Activated naive CD8-positive, alpha-beta T cell (primary cell): ENCODE results near the gene RBM45.
A peak's percentile ranks its signal among the peaks of the same experiment; 100 is the strongest.
"Not testable (repeated sequence)": the region's sequence is repeated elsewhere in the genome, so short reads cannot be mapped to it uniquely, and the experiment has no call there.

Experiments
- H3K27ac Mint-ChIP-seq: one replicate; pipeline ENCODE4 v1.8.0; 2021; ENCODE audit warnings: mixed read lengths
- H3K27me3 Mint-ChIP-seq: one replicate; pipeline ENCODE4 v1.8.0; 2021; ENCODE audit warnings: mixed read lengths
- H3K36me3 Mint-ChIP-seq: one replicate; pipeline ENCODE4 v1.8.0; 2021; ENCODE audit warnings: mixed read lengths
- H3K4me1 Mint-ChIP-seq: one replicate; pipeline ENCODE4 v1.8.0; 2021; ENCODE audit warnings: low read depth, mixed read lengths
- H3K4me3 Mint-ChIP-seq: one replicate; pipeline ENCODE4 v1.8.0; 2021; ENCODE audit warnings: mild to moderate bottlenecking, mixed read lengths
- H3K9me3 Mint-ChIP-seq: one replicate; pipeline ENCODE4 v1.8.0; 2021; ENCODE audit warnings: low read depth, mixed read lengths

The RBM45 gene, protein sequence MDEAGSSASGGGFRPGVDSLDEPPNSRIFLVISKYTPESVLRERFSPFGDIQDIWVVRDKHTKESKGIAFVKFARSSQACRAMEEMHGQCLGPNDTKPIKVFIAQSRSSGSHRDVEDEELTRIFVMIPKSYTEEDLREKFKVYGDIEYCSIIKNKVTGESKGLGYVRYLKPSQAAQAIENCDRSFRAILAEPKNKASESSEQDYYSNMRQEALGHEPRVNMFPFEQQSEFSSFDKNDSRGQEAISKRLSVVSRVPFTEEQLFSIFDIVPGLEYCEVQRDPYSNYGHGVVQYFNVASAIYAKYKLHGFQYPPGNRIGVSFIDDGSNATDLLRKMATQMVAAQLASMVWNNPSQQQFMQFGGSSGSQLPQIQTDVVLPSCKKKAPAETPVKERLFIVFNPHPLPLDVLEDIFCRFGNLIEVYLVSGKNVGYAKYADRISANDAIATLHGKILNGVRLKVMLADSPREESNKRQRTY

GRCh38 chr2:178112202-178113152, at the start of gene RBM45:
Gene RBM45, plus strand, starts transcription at chr2:178112437. Its CDS starts 110 bp downstream, at chr2:178112547.
- Mint-ChIP-seq H3K27me3 (no peaks in the 10 kb centered on the region), H3K9me3 (no peaks in the 10 kb centered on the region), H3K4me3 (peak within 1 kb of the TSS; percentile 94), H3K27ac (peak within 1 kb of the TSS; percentile 89), H3K4me1 (peaks cover 42% of the 10 kb centered on the region), H3K36me3 (no peaks in the 10 kb centered on the region)

DNA sequence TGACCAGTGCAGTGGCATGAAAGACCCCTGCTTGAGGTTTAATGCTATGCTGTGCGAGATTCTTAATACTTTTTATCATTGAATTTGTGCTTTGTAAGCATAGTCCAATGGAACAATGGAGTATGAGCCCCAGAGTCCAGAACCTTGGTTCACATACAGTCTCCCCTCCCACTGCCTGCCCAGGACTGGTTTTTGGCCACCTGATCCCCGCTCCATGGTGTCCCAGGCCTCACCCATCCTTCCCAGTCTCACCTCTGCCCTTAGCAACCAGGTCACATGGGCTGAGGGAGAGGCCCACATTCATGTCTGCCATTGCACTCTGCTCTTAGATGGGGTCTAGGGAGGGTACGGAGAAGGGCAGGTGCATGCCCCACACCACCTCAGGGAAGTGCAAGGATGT, 45.9 kb upstream of the RBM45 start:
- Mint-ChIP-seq H3K36me3 (no peaks in the 10 kb centered on the region), H3K9me3 (no peaks in the 10 kb centered on the region), H3K27ac (no peak overlapping the region), H3K27me3 (peaks cover 24% of the 10 kb centered on the region), H3K4me3 (no peak overlapping the region), H3K4me1 (no peaks in the 10 kb centered on the region)

DNA sequence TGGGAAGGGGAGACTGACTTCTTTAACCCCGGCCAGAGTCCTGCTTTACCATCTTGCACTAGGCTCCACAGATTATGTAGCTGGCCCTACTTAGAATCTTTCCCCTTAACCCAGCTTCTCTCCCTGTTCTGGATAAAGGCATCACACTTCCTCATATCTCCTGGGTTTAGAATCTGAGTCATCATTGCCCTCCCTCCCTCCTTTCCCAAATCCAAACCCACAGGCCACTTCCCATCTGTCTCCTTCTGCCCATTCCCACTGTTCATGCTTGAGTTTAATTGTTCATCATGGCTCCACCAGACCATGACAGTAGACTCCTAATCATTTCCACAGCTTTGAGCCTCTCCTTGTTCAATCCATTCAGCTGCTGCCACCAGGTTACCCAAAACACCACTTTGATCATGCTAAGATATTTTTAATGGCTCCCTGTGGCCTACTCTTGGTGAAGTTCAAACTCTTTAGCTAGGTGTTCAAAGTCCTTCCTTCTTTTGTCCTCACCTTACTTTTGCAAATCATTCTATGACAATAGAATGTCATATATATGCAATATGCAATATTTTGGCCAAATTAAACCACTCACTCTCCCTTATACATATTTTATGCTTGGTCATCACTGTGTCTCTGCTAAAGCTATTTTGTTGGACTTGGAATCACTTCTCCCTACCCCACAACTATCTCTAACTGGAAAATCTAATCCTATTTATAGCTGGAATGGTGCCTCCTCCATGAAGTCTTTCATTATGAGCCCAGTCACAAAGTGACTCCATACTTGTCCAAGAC, 45.2 kb upstream of the RBM45 start:
- Mint-ChIP-seq H3K27me3 (peaks cover 25% of the 10 kb centered on the region), H3K27ac (no peak overlapping the region), H3K4me1 (no peaks in the 10 kb centered on the region), H3K9me3 (no peaks in the 10 kb centered on the region), H3K4me3 (no peak overlapping the region), H3K36me3 (no peaks in the 10 kb centered on the region)

- H3K36me3 Mint-ChIP-seq = no peaks in the 10 kb centered on the region
- peaks cover 32% of the 10 kb centered on the region for H3K27me3 Mint-ChIP-seq
- H3K27ac Mint-ChIP-seq = no peak overlapping the region
- peaks cover 5% of the 10 kb centered on the region for H3K4me1 Mint-ChIP-seq
- H3K4me3 Mint-ChIP-seq = no peak overlapping the region
- no peaks in the 10 kb centered on the region for H3K9me3 Mint-ChIP-seq
These were observed 43.3 kb upstream of the RBM45 start for GRCh38 chr2:178068823-178069454.

DNA sequence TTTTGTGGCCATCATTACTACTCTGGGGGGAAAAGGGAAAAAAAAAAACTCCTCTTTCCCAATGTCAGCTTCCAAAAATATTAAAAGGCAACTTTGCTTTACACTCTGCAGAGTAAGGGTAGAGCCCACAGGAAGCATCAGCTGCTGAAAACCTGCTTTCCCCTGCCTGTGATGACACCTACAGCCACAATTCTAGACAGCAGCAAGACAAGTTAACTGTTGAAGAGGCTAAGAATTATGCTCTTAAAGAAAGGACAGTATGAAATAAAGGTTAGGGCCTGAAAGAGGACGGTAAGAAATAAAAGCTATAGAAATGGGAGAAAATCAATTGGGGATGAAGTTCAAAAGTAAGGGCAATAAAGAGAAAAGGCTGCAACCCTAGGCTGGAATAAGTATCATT, 42.7 kb upstream of the RBM45 start:
- H3K4me3 Mint-ChIP-seq = no peak overlapping the region
- peaks cover 36% of the 10 kb centered on the region for H3K27me3 Mint-ChIP-seq
- H3K4me1 Mint-ChIP-seq = peaks cover 5% of the 10 kb centered on the region
- H3K36me3 Mint-ChIP-seq = no peaks in the 10 kb centered on the region
- no peak overlapping the region for H3K27ac Mint-ChIP-seq
- no peaks in the 10 kb centered on the region for H3K9me3 Mint-ChIP-seq

DNA sequence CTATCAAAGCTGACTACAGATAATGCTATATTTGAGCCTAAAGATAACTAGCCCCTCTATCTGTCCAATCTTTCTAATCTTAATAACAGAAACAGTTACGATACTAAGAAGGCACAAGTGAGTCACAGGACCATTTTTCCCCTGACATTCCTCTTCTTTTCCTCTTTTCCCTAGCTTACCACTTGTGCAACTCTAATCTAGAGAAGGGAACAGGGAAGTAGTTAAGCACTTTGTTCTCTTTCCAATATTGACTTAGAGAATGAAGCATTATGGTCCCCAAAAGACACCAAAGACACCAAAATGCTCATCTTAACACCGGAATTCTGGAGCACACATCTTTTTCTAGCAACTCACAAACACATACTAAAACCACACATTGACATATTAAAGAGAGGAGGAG, 41.4 kb upstream of the RBM45 start:
- Mint-ChIP-seq H3K4me1 (peaks cover 5% of the 10 kb centered on the region), H3K27ac (no peak overlapping the region), H3K27me3 (peaks cover 42% of the 10 kb centered on the region), H3K9me3 (no peaks in the 10 kb centered on the region), H3K36me3 (no peaks in the 10 kb centered on the region), H3K4me3 (no peak overlapping the region)

- no peaks in the 10 kb centered on the region for H3K9me3 Mint-ChIP-seq
- peaks cover 5% of the 10 kb centered on the region for H3K4me1 Mint-ChIP-seq
- no peaks in the 10 kb centered on the region for H3K36me3 Mint-ChIP-seq
- H3K27ac Mint-ChIP-seq = no peak overlapping the region
- peaks cover 42% of the 10 kb centered on the region for H3K27me3 Mint-ChIP-seq
- H3K4me3 Mint-ChIP-seq = no peak overlapping the region
These were observed 40.2 kb upstream of the RBM45 start for GRCh38 chr2:178072000-178072382.

- H3K4me3 Mint-ChIP-seq = peak within 1 kb of the TSS; percentile 62
These were observed 39.6 kb upstream of the RBM45 start, which contains the start of gene PDE11A for GRCh38 chr2:178072383-178073301. Gene PDE11A, minus strand, starts transcription at chr2:178072777. Its CDS starts 340 bp downstream, at chr2:178072437.

GRCh38 chr2:178074123-178075005, 37.9 kb upstream of the RBM45 start:
- Mint-ChIP-seq H3K9me3 (no peaks in the 10 kb centered on the region), H3K27ac (no peak overlapping the region), H3K4me1 (peaks cover 5% of the 10 kb centered on the region), H3K4me3 (no peak overlapping the region), H3K27me3 (peaks cover 43% of the 10 kb centered on the region), H3K36me3 (no peaks in the 10 kb centered on the region)

More at GRCh38 chr2:178072383-178073301, 39.6 kb upstream of the RBM45 start, which contains the start of gene PDE11A:
- H3K27ac Mint-ChIP-seq = no peak within 1 kb of the TSS
- peaks cover 43% of the 10 kb centered on the region for H3K27me3 Mint-ChIP-seq
- H3K9me3 Mint-ChIP-seq = no peaks in the 10 kb centered on the region
- H3K4me1 Mint-ChIP-seq = peaks cover 5% of the 10 kb centered on the region
- H3K36me3 Mint-ChIP-seq = no peaks in the 10 kb centered on the region

GRCh38 chr2:178075006-178075326, 37.3 kb upstream of the RBM45 start:
- H3K27me3 Mint-ChIP-seq = peaks cover 43% of the 10 kb centered on the region
- no peak overlapping the region for H3K4me3 Mint-ChIP-seq
- H3K36me3 Mint-ChIP-seq = peaks cover under 1% of the 10 kb centered on the region
- no peak overlapping the region for H3K27ac Mint-ChIP-seq
- H3K9me3 Mint-ChIP-seq = no peaks in the 10 kb centered on the region
- peaks cover 5% of the 10 kb centered on the region for H3K4me1 Mint-ChIP-seq

GRCh38 chr2:178076130-178076529, 36.1 kb upstream of the RBM45 start:
- Mint-ChIP-seq H3K4me3 (no peak overlapping the region), H3K9me3 (no peaks in the 10 kb centered on the region), H3K27me3 (peaks cover 38% of the 10 kb centered on the region), H3K27ac (no peak overlapping the region), H3K36me3 (peaks cover 3% of the 10 kb centered on the region), H3K4me1 (peaks cover 5% of the 10 kb centered on the region)

DNA sequence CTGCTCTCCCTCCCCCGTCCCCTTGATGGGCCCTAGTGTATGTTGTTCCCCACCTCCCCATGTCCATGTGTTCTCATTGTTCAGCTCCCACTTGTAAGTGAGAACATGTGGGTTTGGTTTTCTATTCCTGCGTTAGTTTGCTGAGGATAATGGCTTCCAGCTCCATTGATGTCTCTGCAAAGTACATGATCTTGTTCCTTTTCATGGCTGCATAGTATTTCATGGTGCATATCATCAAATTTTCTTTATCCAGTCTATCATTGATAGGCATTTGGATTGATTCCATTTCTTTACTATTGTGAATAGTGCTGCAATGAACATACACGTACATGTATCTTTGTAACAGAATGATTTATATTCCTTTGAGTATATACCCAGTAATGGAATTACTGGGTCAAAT, 33.0 kb upstream of the RBM45 start:
- not testable (repeated sequence) for H3K9me3 Mint-ChIP-seq, H3K27ac Mint-ChIP-seq, H3K36me3 Mint-ChIP-seq, H3K4me1 Mint-ChIP-seq, H3K4me3 Mint-ChIP-seq
- peaks cover 17% of the 10 kb centered on the region for H3K27me3 Mint-ChIP-seq
